ENCODE measurements around the gene MSRB1.
"Not testable (repeated sequence)": the region's sequence is repeated elsewhere in the genome, so short reads cannot be mapped to it uniquely, and the experiment has no call there.

MSRB1 gene

GRCh38 chr16:1962161-1963153, 19.5 kb upstream of the MSRB1 start:
- Mint-ChIP-seq H3K4me3 (peak overlapping the region; percentile 92 to 95), H3K36me3 (ENCODE audit: insufficient read depth) (peaks cover 64% of the 10 kb centered on the region), H3K27ac (peak overlapping the region; percentile 98 to 99), H3K4me1 (ENCODE audit: low read depth in 2 of 2) (peaks cover 43 to 53% of the 10 kb centered on the region in 2 donors)
- H3K9me3 Mint-ChIP-seq; ATAC-seq (replicated peaks); H3K27me3 Mint-ChIP-seq; DNase-seq: not testable (repeated sequence)

DNA sequence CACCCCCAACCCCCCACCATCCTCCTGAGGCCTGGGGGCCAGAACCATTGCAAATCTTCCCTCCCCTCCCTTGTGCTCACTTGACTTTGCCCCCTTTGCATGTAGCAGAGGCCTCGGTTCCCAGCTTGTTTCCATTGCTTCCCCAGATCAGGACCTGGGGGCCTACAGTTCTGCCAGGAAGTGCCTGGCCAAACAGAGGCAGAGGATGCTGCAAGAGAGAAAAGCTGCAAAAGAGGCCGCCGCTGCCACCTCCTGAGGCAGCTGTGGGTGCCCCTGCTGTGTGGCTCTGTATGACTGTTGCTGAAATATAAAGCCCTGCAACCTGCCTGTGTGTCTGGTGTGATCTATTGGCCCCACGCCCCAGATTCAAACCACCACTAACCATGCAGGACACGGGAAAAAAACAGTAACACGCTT, 18.7 kb upstream of the MSRB1 start:
- Mint-ChIP-seq H3K36me3 (ENCODE audit: insufficient read depth) (peaks cover 64% of the 10 kb centered on the region), H3K27me3 (no peaks in the 10 kb centered on the region), H3K27ac (peak overlapping the region; percentile 98 to 99), H3K4me3 (peak overlapping the region; percentile 94 to 95), H3K4me1 (ENCODE audit: low read depth in 2 of 2) (peaks cover 43 to 53% of the 10 kb centered on the region in 2 donors), H3K9me3 (no peaks in the 10 kb centered on the region)
- DNase-seq, result no peak
- ATAC-seq (replicated peaks), result no peak

GRCh38 chr16:1960665-1961630, 17.9 kb upstream of the MSRB1 start:
- no peak for ATAC-seq (replicated peaks)
- H3K36me3 Mint-ChIP-seq (ENCODE audit: insufficient read depth), result peaks cover 61% of the 10 kb centered on the region

GRCh38 chr16:1959269-1960039, 16.5 kb upstream of the MSRB1 start, which contains the start of gene NDUFB10:
TSS of gene NDUFB10 (plus strand) at chr16:1959538. CDS start at chr16:1959625, 87 bp downstream.
- peaks cover 46% of the 10 kb centered on the region for H3K36me3 Mint-ChIP-seq (ENCODE audit: insufficient read depth)
- H3K4me3 Mint-ChIP-seq, result peak within 1 kb of the TSS; percentile 94 to 95
- ATAC-seq (replicated peaks) (peak; percentile 83), DNase-seq (peak; percentile 87 to 90 (median 87))
- H3K27me3 Mint-ChIP-seq, result no peaks in the 10 kb centered on the region
- H3K9me3 Mint-ChIP-seq, result no peaks in the 10 kb centered on the region
- peak within 1 kb of the TSS; percentile 98 to 99 for H3K27ac Mint-ChIP-seq
- H3K4me1 Mint-ChIP-seq (ENCODE audit: low read depth in 2 of 2), result peaks cover 32 to 41% of the 10 kb centered on the region in 2 donors

More at GRCh38 chr16:1960665-1961630, 17.9 kb upstream of the MSRB1 start:
- H3K4me1 Mint-ChIP-seq (ENCODE audit: low read depth in 2 of 2), result peaks cover 43 to 53% of the 10 kb centered on the region in 2 donors
- H3K27ac Mint-ChIP-seq, result peak overlapping the region; percentile 98 to 99
- peak in 2 of 3 experiments; percentile 31 to 40 for DNase-seq
- peak overlapping the region; percentile 94 to 95 for H3K4me3 Mint-ChIP-seq
- no peaks in the 10 kb centered on the region for H3K27me3 Mint-ChIP-seq
- no peaks in the 10 kb centered on the region for H3K9me3 Mint-ChIP-seq

GRCh38 chr16:1958715-1959268, 15.8 kb upstream of the MSRB1 start:
- peaks cover 27 to 37% of the 10 kb centered on the region in 2 donors for H3K4me1 Mint-ChIP-seq (ENCODE audit: low read depth in 2 of 2)
- H3K9me3 Mint-ChIP-seq, result no peaks in the 10 kb centered on the region
- H3K4me3 Mint-ChIP-seq, result peak overlapping the region; percentile 94 to 95
- H3K27ac Mint-ChIP-seq, result peak overlapping the region; percentile 98 to 99
- no peak for DNase-seq
- no peaks in the 10 kb centered on the region for H3K27me3 Mint-ChIP-seq
- no peak for ATAC-seq (replicated peaks)
- H3K36me3 Mint-ChIP-seq (ENCODE audit: insufficient read depth), result peaks cover 39% of the 10 kb centered on the region

- Mint-ChIP-seq H3K4me1 (ENCODE audit: low read depth in 2 of 2) (peaks cover 22 to 30% of the 10 kb centered on the region in 2 donors), H3K36me3 (ENCODE audit: insufficient read depth) (peaks cover 32% of the 10 kb centered on the region)
- H3K9me3 Mint-ChIP-seq; DNase-seq; H3K27me3 Mint-ChIP-seq; H3K27ac Mint-ChIP-seq; H3K4me3 Mint-ChIP-seq; ATAC-seq (replicated peaks): not testable (repeated sequence)
Observed at GRCh38 chr16:1958143-1958491, 15.1 kb upstream of the MSRB1 start.

DNA sequence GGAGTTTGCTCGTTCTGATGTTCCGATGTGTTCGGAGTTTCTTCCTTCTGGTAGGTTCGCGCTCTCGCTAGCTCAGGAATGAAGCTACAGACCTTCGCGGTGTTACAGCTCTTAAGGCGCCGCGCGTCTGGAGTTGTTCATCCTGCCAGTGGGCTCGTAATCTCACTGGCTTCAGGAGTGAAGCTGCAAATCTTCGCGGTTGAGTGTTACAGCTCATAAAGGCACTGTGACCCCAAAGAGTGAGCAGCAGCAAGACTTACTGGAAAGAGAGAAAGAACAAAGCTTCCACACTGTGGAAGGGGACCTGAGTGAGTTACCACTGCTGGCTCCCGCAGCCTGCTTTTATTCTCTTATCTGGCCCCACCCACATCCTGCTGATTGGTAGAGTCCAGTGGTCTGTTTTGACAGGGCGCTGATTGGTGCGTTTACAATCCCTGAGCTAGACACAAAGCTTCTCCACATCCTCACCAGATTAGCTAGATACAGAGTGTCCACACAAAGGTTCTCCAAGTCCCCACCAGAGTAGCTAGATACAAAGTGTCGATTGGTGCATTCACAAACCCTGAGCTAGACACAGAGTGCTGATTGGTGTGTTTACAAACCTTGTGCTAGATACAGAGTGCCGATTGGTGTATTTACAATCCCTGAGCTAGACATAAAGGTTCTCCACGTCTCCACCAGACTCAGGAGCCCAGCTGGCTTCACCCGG, 14.6 kb upstream of the MSRB1 start:
- not testable (repeated sequence) for H3K4me3 Mint-ChIP-seq; DNase-seq; ATAC-seq (replicated peaks); H3K27me3 Mint-ChIP-seq; H3K9me3 Mint-ChIP-seq; H3K27ac Mint-ChIP-seq
- Mint-ChIP-seq H3K4me1 (ENCODE audit: low read depth in 2 of 2) (peaks cover 22 to 25% of the 10 kb centered on the region in 2 donors), H3K36me3 (ENCODE audit: insufficient read depth) (peaks cover 27% of the 10 kb centered on the region)

DNA sequence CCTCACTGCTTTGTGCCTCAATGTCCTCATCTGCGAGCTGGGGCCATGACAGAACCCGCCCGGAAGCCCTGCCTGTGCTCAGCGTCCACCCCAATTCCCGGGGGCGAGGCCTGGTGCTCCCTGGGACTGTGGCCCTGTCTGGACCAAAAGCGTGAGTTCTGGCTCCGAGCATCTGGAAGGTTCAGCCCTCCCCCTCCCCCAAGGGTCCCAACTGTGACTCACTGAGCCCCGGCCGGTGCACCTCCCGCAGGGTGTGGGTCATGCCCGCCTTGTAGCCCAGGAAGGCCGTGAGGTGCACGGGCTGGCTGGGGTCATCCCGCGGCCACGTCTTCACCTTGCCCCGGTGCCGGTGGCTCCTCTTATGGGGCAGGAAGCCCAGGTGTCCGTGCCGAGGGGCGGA, 10.7 kb upstream of the MSRB1 start:
- Mint-ChIP-seq H3K9me3 (no peaks in the 10 kb centered on the region), H3K27ac (no peak overlapping the region), H3K4me3 (no peak overlapping the region), H3K36me3 (ENCODE audit: insufficient read depth) (no peaks in the 10 kb centered on the region), H3K27me3 (peaks cover 0 to 8% of the 10 kb centered on the region in 2 donors), H3K4me1 (ENCODE audit: low read depth in 2 of 2) (no peaks in the 10 kb centered on the region)
- DNase-seq (no peak), ATAC-seq (replicated peaks) (no peak)

DNA sequence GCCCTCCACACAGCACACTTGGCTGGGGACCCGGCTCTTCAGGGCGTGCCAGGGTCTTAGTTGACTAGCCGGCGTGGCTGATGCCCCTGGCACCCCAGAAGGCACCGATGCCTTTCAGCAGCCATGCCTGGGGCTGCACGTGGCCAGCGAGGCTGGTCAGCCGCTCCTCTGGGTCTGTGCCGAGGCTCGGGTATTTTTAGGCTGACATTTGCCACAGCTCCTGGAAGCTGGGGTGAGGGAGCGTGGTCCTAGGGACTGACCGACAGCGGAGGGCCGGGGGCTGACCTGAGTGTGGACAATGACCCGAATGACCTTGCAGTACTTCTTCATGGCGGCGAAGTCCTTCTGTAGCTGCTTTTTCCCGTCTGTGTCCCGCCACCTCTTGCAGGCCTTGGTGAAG, 7.6 kb upstream of the MSRB1 start:
- H3K4me1 Mint-ChIP-seq (ENCODE audit: low read depth in 2 of 2), result no peaks in the 10 kb centered on the region
- H3K9me3 Mint-ChIP-seq, result no peaks in the 10 kb centered on the region
- no peak overlapping the region for H3K4me3 Mint-ChIP-seq
- no peaks in the 10 kb centered on the region for H3K36me3 Mint-ChIP-seq (ENCODE audit: insufficient read depth)
- H3K27me3 Mint-ChIP-seq, result peaks cover 0 to 8% of the 10 kb centered on the region in 2 donors
- H3K27ac Mint-ChIP-seq, result no peak overlapping the region
- no peak for ATAC-seq (replicated peaks)
- DNase-seq, result no peak

DNA sequence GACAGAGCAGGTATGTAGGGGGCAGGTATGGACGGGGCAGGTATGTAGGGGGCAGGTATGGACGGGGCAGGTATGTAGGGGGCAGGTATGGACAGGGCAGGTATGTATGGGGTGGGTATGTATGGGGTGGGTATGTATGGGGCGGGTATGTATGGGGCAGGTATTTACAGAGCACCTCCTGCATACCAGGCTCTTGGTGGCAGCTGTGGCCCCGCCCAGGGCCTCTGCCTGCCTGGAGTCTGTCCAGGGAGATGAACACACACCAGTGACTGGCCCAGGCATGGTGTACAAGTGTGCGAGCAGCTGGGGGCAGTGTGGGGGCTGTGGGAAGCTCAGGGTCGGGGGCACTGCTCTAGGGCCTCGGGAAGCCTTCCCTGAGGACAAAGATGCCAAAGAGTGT, 7.0 kb upstream of the MSRB1 start:
- Mint-ChIP-seq H3K27me3 (peaks cover 0 to 8% of the 10 kb centered on the region in 2 donors), H3K36me3 (ENCODE audit: insufficient read depth) (no peaks in the 10 kb centered on the region), H3K9me3 (no peaks in the 10 kb centered on the region), H3K27ac (no peak overlapping the region), H3K4me3 (no peak overlapping the region), H3K4me1 (ENCODE audit: low read depth in 2 of 2) (no peaks in the 10 kb centered on the region)
- no peak for ATAC-seq (replicated peaks)
- no peak for DNase-seq

DNA sequence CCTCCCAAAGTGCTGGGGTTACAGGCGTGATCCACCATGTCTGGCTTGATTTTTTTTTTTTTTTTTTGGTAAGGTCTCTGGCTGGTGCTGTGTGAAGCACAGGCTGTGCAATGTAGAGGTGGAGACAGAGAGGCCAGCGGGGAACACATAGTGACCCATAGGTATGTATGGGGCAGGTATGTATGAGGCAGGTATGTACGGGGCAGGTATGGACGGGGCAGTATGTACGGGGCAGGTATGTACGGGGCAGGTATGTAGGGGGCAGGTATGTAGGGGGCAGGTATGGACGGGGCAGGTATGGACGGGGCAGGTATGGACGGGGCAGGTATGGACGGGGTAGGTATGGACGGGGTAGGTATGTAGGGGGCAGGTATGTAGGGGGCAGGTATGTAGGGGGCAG, 6.5 kb upstream of the MSRB1 start:
- no peak overlapping the region for H3K27ac Mint-ChIP-seq
- H3K27me3 Mint-ChIP-seq, result peaks cover 0 to 8% of the 10 kb centered on the region in 2 donors
- H3K4me3 Mint-ChIP-seq, result no peak overlapping the region
- H3K4me1 Mint-ChIP-seq (ENCODE audit: low read depth in 2 of 2), result peaks cover 0 to 1% of the 10 kb centered on the region in 2 donors
- H3K9me3 Mint-ChIP-seq, result no peaks in the 10 kb centered on the region
- DNase-seq (no peak), ATAC-seq (replicated peaks) (no peak)
- H3K36me3 Mint-ChIP-seq (ENCODE audit: insufficient read depth), result no peaks in the 10 kb centered on the region

GRCh38 chr16:1947369-1947670, 4.3 kb upstream of the MSRB1 start:
- DNase-seq (no peak), ATAC-seq (replicated peaks) (no peak)
- no peaks in the 10 kb centered on the region for H3K9me3 Mint-ChIP-seq
- H3K4me3 Mint-ChIP-seq, result no peak overlapping the region
- H3K27me3 Mint-ChIP-seq, result peaks cover 0 to 8% of the 10 kb centered on the region in 2 donors
- no peak overlapping the region for H3K27ac Mint-ChIP-seq
- no peaks in the 10 kb centered on the region for H3K36me3 Mint-ChIP-seq (ENCODE audit: insufficient read depth)
- H3K4me1 Mint-ChIP-seq (ENCODE audit: low read depth in 2 of 2), result peaks cover 8 to 9% of the 10 kb centered on the region in 2 donors

All from effector memory CD8-positive, alpha-beta T cell (primary cell).